IPS-11a (cell line): Measurements from ENCODE around the gene EXOC6.
A peak's percentile ranks its signal among the peaks of the same experiment; 100 is the strongest.

Source experiments
- H3K4me3 ChIP-seq: one replicate; pipeline ENCODE4 v1.5.1; 2013; ENCODE audit warnings: low read depth, low read length, control low read depth

EXOC6 gene

GRCh38 chr10:93074597-93075368 is 226.5 kb downstream of the EXOC6 start:
- H3K4me3 ChIP-seq: peak overlapping the region; percentile 69

GRCh38 chr10:93075369-93076221 is 227.3 kb downstream of the EXOC6 start:
- H3K4me3 ChIP-seq: peak overlapping the region; percentile 69

DNA sequence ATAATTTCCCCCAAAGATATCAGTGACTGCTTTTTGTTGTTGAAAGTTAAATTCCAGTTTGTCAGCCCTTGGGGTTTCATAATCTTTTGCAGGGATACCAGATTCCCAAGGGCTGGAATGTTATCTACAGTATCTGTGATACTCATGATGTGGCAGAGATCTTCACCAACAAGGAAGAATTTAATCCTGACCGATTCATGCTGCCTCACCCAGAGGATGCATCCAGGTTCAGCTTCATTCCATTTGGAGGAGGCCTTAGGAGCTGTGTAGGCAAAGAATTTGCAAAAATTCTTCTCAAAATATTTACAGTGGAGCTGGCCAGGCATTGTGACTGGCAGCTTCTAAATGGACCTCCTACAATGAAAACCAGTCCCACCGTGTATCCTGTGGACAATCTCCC is 228.6 kb downstream of the EXOC6 start:
- no peak overlapping the region for H3K4me3 ChIP-seq

- H3K4me3 ChIP-seq: no peak overlapping the region
Measured at GRCh38 chr10:93077860-93078337, 229.6 kb downstream of the EXOC6 start.

DNA sequence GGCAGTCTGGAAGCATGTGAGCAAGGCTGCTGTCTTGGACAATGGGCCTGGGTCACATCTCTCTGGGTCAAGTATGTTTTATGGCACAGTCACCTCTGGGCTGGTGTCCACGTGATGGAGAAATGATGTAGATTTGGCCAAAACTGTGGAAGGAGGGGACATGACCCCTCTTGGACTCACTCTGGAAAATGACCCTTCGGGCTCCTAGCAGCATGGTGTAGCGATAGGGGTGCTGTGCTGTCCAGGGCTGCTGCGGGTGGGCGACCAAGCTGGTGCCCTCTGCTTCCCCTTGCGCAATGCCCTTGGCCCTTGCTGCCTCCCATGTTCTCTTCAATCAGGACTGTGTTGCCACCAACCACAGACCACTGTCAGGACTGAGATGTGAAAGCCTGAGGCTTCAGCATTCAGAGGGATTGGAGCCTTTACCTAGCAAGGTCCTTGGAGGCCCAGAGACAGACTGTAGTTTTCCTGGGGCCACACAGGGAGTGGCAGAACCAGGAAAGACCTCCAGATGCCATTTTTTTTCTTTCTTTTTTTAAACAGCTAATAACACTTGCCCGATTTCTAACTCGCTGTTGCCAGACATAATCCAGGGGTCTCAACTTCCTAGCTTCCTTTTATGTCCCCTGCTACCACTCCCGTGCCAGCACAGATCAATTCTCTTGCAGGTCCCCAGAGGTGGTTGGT is 231.5 kb downstream of the EXOC6 start:
- H3K4me3 ChIP-seq: no peak overlapping the region

- no peak overlapping the region for H3K4me3 ChIP-seq
Measured at GRCh38 chr10:93080350-93081046, 232.2 kb downstream of the EXOC6 start.

DNA sequence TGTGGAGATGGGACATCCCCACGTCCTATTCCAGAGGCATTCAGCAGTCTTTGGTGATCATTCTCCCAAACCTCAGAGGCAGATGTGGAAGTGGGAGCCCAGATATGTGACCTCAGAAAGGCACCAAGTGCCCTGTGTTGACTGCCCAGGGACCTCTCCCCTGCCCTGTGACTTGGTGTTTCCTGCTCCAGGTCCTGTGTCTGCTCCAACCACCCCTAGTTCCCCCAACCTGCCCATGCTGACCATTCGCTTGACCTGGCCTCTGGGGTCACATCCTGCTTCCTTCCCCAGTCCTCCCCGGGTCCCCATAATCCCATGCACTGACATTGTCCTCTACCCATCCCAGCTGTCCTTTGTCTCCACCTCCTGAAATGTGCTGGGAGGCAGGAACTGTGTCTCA is 233.0 kb downstream of the EXOC6 start:
- H3K4me3 ChIP-seq: no peak overlapping the region

DNA sequence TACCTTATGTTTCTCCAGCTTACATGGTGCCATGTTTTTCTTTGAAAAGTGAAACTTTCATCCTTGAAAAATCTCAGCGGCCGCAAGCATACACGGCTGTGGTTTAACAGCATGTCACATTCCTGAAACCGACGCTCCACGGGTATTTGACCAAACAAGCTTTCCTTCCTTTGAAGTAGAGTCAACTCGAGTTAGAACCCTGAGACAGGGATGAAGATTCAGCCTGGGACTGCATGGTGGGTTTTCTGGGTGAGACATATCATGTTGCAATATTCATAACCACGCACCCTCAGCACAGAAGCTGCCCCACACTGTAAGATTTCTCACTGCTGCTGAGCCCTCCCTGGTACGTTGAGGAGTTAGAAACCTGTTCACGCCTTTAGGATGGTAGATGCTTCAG is 233.5 kb downstream of the EXOC6 start:
- no peak overlapping the region for H3K4me3 ChIP-seq

- H3K4me3 ChIP-seq: no peak overlapping the region
Measured at GRCh38 chr10:93083743-93084539, 235.6 kb downstream of the EXOC6 start.

- no peak overlapping the region for H3K4me3 ChIP-seq
Measured at GRCh38 chr10:93085272-93085859, 237.0 kb downstream of the EXOC6 start.

DNA sequence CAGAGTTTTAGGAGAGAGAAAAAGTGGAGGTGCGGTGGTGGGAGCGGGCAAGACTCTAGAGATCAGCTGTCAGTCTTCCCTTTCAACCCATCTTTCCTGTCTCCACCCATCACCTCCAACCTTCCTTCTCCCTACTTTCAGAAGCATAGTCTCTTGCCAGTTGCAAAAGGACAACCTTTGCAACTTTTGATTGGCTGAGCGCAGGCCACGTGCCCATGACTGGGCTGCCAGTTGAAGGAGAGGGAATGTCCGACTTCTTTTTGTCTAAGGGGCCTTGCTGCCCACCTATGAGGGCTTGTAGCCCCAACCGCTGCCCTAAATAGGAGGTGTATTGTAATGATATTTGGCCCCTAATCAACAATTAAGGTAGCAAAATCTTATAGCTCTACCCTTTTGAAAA is 238.0 kb downstream of the EXOC6 start:
- no peak overlapping the region for H3K4me3 ChIP-seq

- no peak overlapping the region for H3K4me3 ChIP-seq
Measured at GRCh38 chr10:93087846-93088245, 239.5 kb downstream of the EXOC6 start.

DNA sequence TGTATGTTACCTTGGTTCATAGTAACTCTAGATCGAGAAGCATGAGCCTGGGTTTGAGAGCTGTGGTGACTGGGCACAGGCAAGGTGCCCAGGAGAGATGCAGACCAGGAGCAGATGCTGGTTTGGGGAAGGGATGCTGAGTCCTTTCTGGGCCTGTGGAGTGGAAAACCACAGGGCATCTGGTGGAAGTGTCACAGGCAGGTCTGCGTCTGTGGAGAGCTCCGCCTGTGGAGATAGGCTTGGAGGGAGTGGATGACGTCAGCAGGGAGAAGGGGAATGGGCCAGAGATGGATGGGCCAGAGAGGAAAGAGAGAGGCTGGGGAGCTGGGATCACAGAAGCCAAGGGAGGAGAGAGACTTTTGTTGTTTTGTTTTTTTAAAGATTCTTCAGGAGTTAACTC is 240.1 kb downstream of the EXOC6 start:
- no peak overlapping the region for H3K4me3 ChIP-seq

DNA sequence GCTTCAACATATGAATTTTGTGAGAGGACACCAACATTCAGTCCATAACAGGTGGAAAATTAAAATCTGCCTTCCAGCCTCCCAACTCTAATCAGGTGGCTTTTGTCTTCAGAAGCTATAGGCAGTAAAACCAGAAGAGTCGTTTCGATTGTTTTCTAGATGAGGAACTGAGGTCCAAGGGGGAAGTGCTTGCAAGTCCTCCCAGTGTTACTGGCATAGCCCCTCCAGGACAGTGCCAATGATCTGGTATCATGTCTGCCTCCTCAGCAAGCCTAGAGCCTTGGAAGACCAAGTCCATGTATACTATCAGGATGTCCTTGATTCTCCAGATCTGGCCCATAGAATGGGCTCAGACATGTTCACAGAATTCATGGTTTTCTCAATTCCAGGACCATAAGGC is 242.3 kb downstream of the EXOC6 start:
- H3K4me3 ChIP-seq: no peak overlapping the region

GRCh38 chr10:93091960-93092359 is 243.6 kb downstream of the EXOC6 start:
- no peak overlapping the region for H3K4me3 ChIP-seq

DNA sequence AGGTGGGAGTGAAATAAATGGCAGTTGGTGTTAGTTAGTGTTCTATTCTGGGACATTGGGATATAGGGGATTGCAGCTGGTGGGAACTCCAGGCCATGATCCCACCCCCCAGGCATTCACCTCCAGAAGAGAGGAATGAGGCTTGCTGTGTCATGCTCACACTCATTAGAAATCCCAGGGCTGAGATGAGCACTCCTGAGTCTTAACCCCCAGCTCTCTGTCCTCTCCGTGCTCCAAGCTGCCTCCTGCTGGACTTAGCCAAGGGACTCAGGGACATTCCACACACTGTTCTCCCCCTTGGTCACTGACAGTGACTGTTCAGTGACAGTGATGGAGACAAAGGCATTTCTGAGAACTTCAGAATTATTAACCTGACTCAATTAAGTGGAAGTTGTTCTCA is 246.9 kb downstream of the EXOC6 start:
- H3K4me3 ChIP-seq: no peak overlapping the region

DNA sequence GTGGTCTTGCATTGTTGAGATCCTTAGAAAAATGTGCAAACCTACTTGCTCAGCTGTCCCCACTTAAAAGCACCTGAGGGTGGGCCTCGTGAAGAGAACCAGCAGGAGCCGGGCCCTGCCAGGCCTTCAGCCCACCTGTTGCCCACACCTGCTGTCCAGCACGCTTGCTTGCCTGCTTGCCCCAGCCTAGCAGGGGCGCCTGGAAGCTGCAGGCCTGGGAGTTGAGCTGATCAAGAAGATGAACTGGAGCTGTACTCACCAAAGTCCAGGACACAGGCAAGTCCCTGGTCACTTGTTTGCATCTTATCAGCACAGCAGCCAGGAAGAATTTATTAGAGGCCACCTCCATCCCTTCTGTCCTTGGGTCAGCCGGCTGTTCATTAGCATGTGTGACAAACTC is 248.6 kb downstream of the EXOC6 start:
- H3K4me3 ChIP-seq: no peak overlapping the region

DNA sequence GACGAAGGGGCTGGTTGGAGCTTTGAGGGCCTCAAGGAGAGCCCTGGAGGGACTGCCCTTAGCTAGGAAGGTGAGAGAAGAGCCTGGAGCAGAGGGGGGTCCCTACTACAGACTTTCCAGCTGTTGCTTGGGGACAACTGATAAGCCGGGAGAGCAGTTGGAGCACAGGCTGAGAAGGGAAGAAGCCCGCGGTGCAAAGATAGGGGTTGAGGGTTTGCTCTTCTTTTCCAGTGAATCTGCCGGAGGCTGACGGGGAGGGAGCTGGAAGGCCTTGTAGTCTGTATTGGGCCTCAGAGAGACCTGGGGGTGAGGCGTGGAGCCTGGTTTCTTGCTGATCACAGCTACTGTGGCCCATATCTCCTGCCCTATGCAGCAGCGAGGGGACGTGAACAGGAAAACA is 249.1 kb downstream of the EXOC6 start:
- no peak overlapping the region for H3K4me3 ChIP-seq

- no peak overlapping the region for H3K4me3 ChIP-seq
Measured at GRCh38 chr10:93098816-93099215, 250.5 kb downstream of the EXOC6 start.

DNA sequence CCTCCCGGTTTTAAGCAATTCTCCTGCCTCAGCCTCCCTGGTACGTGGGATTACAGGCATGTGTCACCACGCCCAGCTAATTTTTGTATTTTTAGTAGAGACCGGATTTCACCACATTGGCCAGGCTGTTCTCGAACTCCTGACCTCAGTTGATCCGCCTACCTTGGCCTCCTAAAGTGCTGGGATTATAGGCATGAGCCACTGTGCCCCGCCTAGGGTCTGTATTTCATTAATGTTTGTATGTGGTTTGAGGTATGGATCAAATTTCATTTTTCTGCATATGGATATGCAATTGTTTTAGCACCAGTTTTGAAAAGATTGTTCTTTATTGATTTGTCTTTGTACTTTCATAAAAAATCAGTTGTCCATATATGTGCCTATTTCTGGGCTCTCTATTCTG is 251.3 kb downstream of the EXOC6 start:
- no peak overlapping the region for H3K4me3 ChIP-seq
